Measurements from ENCODE around the gene EPHB2. TPM values are rescaled to one million over a fixed set of nuclear protein-coding genes. Genes with fewer than 3 reads are reported as not detected.

Gene EPHB2
- total and polyA plus RNA-seq, 11 donors: 0.11 to 6.3 (median 0.70) TPM

DNA sequence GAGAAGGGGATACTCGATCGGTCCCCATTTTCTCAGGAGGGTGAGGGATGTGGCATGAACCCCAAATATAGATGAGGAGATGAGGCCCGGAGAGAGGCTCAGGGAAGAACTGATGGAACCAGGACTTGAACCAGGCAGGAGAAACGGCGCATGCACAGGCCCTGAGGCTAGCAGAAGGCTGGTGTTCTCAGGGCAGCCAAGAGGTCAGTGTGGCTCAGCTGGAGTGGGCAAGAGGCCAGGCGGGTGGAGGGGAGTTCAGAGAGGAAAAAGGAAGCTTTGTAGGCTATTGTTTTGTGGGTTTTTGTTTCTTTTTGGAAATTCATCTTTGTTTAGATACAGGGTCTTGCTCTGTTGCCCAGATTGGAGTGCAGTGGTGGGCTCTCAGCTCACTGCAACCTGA, 140.0 kb downstream of the EPHB2 start:
- intact Hi-C loops (cut with DNase I): no loop called here
- ATAC-seq: peak in 1 of 4 donors; percentile 43
- Histone ChIP-seq H3K4me3 (no peak overlapping the region), H3K36me3 (no peaks in the 10 kb centered on the region), H3K27ac (peak overlapping the region in 1 of 12 donors; percentile 55), H3K27me3 (peaks cover 0 to 11% (median 0%) of the 10 kb centered on the region in 9 donors), H3K9me3 (peaks cover 0 to 6% (median 0%) of the 10 kb centered on the region in 12 donors), H3K4me1 (peaks cover 0 to 34% (median 0%) of the 10 kb centered on the region in 12 donors)
- DNase-seq: peak; percentile 40 to 80 (median 49)
- 57 to 81% (median 74%) methylated on average over 4 to 6 of the region's 6 CpGs for WGBS, 4 donors
- TF ChIP-seq, protein P1, sequence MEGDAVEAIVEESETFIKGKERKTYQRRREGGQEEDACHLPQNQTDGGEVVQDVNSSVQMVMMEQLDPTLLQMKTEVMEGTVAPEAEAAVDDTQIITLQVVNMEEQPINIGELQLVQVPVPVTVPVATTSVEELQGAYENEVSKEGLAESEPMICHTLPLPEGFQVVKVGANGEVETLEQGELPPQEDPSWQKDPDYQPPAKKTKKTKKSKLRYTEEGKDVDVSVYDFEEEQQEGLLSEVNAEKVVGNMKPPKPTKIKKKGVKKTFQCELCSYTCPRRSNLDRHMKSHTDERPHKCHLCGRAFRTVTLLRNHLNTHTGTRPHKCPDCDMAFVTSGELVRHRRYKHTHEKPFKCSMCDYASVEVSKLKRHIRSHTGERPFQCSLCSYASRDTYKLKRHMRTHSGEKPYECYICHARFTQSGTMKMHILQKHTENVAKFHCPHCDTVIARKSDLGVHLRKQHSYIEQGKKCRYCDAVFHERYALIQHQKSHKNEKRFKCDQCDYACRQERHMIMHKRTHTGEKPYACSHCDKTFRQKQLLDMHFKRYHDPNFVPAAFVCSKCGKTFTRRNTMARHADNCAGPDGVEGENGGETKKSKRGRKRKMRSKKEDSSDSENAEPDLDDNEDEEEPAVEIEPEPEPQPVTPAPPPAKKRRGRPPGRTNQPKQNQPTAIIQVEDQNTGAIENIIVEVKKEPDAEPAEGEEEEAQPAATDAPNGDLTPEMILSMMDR (IDR thresholded peaks at IDR 0.05): no peak
- TF ChIP-seq POLR2A (IDR thresholded peaks at IDR 0.05): no peak

DNA sequence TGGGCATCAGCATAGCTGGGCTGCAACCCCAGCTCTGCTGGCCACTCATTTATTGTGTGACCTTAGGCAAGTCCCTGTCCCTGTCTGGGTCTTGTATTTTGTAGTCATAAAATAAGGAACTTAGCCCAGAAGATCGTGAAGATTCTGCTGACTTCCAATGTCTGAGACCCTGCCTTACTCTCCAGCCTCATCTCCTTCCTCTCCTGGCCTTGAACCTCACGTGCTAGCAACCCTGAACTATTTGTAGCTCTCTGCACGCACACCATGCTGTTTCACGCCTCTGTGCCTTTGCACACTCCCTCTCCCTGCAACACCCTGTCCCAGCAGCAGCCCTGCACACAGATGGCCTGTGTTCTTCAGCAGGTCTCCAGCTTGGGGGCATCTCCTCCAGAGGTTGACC, 140.9 kb downstream of the EPHB2 start:
- ATAC-seq: peak in 3 of 4 donors; percentile 20 to 36 (median 29)

DNA sequence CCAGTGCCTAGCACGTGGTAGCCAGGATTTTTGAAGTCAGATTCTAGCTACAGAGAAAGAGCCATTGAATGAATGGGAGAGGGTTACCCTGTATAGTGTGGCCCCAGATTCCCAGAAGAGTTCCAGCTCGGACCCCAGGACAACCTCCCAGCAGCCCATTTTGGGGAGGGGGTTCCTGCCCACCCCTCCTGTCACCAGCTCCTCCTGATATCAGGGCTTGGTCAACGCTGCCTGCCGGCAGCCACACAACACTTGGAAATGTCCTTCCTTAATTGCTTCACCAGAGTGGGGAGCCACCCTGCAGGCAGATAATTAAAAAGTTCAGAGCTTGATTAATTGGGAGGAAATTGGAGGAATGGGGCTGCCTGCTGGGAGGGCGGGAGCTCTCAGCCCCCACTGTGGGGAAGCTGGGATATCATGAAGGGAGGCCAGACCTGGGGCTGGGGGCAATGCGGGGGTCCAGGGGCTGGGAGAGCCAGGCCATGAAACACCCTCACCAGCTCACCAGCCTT, 141.6 kb downstream of the EPHB2 start:
- WGBS, 4 donors: 78 to 94% (median 89%) methylated on average over 5 to 6 of the region's 6 CpGs
- no peak for ATAC-seq

More for the DNA sequence above, 140.9 kb downstream of the EPHB2 start:
- Histone ChIP-seq H3K36me3 (no peaks in the 10 kb centered on the region), H3K27me3 (peaks cover 0 to 11% (median 0%) of the 10 kb centered on the region in 9 donors), H3K27ac (peak overlapping the region in 1 of 12 donors; percentile 55), H3K9me3 (peaks cover 0 to 6% (median 0%) of the 10 kb centered on the region in 12 donors), H3K4me1 (peaks cover 0 to 28% (median 0%) of the 10 kb centered on the region in 12 donors), H3K4me3 (no peak overlapping the region)
- TF ChIP-seq, protein P1 (IDR thresholded peaks at IDR 0.05): no peak
- TF ChIP-seq POLR2A (IDR thresholded peaks at IDR 0.05): no peak
- WGBS, 4 donors: 74 to 85% (median 83%) methylated on average over 4 of the region's 4 CpGs
- intact Hi-C loops (cut with DNase I): no loop called here
- DNase-seq: peak in 1 of 5 donors; percentile 47

DNA sequence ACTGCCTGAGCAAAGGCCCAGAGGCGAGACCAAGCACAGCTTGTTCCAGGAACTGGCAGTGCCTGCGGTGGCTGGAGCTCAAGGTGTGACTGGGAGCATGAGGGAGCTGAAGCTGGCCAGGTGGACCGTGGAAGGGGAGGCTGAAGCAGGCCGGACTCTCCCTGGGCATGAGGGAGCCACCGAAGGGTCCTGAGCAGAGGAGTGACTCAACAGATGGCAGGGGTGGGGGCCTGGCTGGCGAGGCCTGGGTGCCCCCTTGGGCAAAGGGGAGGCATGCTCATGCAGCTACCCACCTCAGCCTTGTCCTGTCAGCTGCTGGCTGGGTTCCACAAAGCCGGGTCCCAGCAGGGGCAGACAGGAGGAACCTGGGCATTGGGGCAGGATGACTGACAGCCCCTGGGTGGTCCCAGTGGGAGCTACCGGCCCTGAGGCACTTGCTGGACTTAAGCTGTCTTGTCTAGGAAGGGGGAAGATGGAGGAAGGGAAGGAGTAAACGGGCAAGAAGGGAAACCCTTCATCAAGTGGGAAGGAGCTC, 143.1 kb downstream of the EPHB2 start:
- peaks cover 0 to 21% (median 0%) of the 10 kb centered on the region in 12 donors for H3K4me1 ChIP-seq
- H3K36me3 ChIP-seq: no peaks in the 10 kb centered on the region
- H3K27ac ChIP-seq: no peak overlapping the region
- no peaks in the 10 kb centered on the region for H3K9me3 ChIP-seq
- intact Hi-C loops (cut with DNase I): no loop called here
- no peak overlapping the region for H3K4me3 ChIP-seq
- DNase-seq (peak in 1 of 5 donors; percentile 51), ATAC-seq (no peak)
- no peak for TF ChIP-seq POLR2A (IDR thresholded peaks at IDR 0.05)
- TF ChIP-seq, protein P1 (IDR thresholded peaks at IDR 0.05): no peak
- WGBS, 4 donors: 76 to 92% (median 79%) methylated on average over 9 of the region's 9 CpGs
- no peaks in the 10 kb centered on the region for H3K27me3 ChIP-seq

More for the DNA sequence above, 141.6 kb downstream of the EPHB2 start:
- DNase-seq: peak in 1 of 5 donors; percentile 18
- Histone ChIP-seq H3K4me1 (peaks cover 0 to 21% (median 0%) of the 10 kb centered on the region in 12 donors), H3K27me3 (peaks cover 0 to 5% (median 0%) of the 10 kb centered on the region in 9 donors), H3K4me3 (no peak overlapping the region), H3K9me3 (peaks cover 0 to 6% (median 0%) of the 10 kb centered on the region in 12 donors), H3K27ac (no peak overlapping the region), H3K36me3 (no peaks in the 10 kb centered on the region)
- no peak for TF ChIP-seq POLR2A (IDR thresholded peaks at IDR 0.05)
- TF ChIP-seq, protein P1 (IDR thresholded peaks at IDR 0.05): no peak
- intact Hi-C loops (cut with DNase I): no loop called here
